C4-2B (cell line): ENCODE measurements around the gene ZP2.

ENCODE experiments used
- ZFX ChIP-seq: fragments of 450-650 bp; IDR thresholded peaks from 2 replicates; pipeline ENCODE4 v1.6.1; 2017
- TF ChIP-seq, protein P1 (sequence below): fragments of 450-650 bp; conservative IDR thresholded peaks from 2 replicates; pipeline ENCODE4 v1.5.1; 2017; ENCODE audit warnings: mild to moderate bottlenecking

DNA sequence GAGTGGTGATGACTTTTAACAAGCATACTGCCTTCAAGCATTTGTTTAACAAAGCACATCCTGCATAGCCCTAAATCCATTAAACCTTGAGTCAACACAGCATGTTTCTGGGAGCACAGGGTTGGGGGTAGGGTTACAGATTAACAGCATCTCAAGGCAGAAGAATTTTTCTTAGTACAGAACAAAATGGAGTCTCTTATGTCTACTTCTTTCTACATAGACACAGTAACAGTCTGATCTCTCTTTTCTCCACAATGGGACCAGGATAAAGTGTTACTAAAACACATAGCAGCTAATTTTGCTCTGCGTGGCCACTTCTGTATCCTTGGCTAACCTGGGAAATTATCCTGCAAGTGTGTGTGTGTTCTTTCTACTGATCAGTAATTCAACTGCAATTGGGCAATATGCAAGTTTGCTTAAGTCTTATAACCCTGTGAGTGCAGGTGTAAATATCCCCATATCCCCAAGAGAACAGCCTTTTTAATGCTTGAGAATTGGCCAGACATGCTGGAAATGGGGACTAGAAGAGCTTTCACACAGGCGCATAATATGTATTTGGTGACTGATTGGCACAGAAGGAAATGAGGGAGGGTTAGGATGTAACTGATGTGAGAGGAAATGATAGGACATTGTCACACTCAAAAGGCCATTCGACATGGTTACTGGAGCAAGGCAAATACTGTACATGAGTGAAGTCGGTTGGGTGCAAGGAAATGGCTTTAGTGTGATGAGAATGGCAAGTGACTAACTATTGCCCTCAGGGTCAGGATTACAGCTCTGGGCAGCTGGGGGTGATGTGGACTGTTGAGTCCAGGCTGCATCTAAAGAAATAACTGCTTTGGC lies 11.3 kb upstream of the ZP2 start:
- TF ChIP-seq, protein P1, sequence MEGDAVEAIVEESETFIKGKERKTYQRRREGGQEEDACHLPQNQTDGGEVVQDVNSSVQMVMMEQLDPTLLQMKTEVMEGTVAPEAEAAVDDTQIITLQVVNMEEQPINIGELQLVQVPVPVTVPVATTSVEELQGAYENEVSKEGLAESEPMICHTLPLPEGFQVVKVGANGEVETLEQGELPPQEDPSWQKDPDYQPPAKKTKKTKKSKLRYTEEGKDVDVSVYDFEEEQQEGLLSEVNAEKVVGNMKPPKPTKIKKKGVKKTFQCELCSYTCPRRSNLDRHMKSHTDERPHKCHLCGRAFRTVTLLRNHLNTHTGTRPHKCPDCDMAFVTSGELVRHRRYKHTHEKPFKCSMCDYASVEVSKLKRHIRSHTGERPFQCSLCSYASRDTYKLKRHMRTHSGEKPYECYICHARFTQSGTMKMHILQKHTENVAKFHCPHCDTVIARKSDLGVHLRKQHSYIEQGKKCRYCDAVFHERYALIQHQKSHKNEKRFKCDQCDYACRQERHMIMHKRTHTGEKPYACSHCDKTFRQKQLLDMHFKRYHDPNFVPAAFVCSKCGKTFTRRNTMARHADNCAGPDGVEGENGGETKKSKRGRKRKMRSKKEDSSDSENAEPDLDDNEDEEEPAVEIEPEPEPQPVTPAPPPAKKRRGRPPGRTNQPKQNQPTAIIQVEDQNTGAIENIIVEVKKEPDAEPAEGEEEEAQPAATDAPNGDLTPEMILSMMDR: no peak
- no peak for TF ChIP-seq ZFX
